ENCODE data around the gene ASCC1.

DNA sequence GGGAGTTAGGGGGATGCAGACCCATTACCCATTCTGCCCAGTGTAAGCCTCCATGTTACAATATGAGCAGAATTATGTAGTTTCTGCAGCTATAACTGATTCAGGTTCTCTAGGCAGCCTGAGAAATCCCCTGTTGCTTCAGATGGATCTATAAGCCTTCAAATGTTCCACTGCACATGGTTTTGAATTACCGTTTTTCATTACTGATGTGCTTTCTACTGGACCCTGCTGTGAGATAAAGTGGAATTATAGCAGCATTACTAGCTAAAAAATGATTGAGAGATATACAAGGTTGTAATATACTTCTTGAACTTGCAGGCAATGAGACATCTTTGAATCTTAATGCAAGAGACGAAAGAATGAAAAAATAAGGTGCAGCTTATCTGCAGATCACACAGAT lies 38.6 kb downstream of the ASCC1 start:
- TF ChIP-seq POLR2A (IDR thresholded peaks at IDR 0.05), result no peak
- TF ChIP-seq, protein P1, sequence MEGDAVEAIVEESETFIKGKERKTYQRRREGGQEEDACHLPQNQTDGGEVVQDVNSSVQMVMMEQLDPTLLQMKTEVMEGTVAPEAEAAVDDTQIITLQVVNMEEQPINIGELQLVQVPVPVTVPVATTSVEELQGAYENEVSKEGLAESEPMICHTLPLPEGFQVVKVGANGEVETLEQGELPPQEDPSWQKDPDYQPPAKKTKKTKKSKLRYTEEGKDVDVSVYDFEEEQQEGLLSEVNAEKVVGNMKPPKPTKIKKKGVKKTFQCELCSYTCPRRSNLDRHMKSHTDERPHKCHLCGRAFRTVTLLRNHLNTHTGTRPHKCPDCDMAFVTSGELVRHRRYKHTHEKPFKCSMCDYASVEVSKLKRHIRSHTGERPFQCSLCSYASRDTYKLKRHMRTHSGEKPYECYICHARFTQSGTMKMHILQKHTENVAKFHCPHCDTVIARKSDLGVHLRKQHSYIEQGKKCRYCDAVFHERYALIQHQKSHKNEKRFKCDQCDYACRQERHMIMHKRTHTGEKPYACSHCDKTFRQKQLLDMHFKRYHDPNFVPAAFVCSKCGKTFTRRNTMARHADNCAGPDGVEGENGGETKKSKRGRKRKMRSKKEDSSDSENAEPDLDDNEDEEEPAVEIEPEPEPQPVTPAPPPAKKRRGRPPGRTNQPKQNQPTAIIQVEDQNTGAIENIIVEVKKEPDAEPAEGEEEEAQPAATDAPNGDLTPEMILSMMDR (IDR thresholded peaks at IDR 0.05), result no peak
